WTC11 (cell line): Measurements from ENCODE around the gene EID2. TPM values are rescaled to one million over a fixed set of nuclear protein-coding genes. Genes with fewer than 3 reads are reported as not detected.

Experiments
- ATAC-seq: fragments of 200-7000 bp; cut with Tn5 transposase; 2 replicates; pipeline ENCODE4 v1.10.0; 2021; ENCODE audit warnings: mild to moderate bottlenecking, moderate library complexity
- CTCF ChIA-PET: fragments of 300-600 bp; sonication (Branson Sonifier 250); formaldehyde crosslinking; loops from one replicate; lab custom pipeline; 2021; ENCODE audit warnings: antibody characterized with exemption; lab: Charles Lee
- POLR2A ChIA-PET: fragments of 350-600 bp; sonication (Branson Sonifier 250); formaldehyde crosslinking; loops from one replicate; lab custom pipeline; 2021; ENCODE audit warnings: antibody characterized with exemption; lab: Charles Lee
- DNase-seq: peaks from one replicate; pipeline ENCODE4 v3.0.0; 2021; ENCODE audit warnings: low spot score
- H3K27ac Mint-ChIP-seq: 2 replicates; pipeline ENCODE4 v1.8.0; 2021; ENCODE audit warnings: mixed read lengths
- H3K27me3 Mint-ChIP-seq: 2 replicates; pipeline ENCODE4 v1.8.0; 2021; ENCODE audit warnings: low read depth, mild to moderate bottlenecking, moderate library complexity, mixed read lengths
- H3K36me3 Mint-ChIP-seq: 2 replicates; pipeline ENCODE4 v1.8.0; 2021; ENCODE audit warnings: mixed read lengths
- H3K4me1 Mint-ChIP-seq: 2 replicates; pipeline ENCODE4 v1.8.0; 2022; ENCODE audit warnings: mixed read lengths
- H3K4me3 Mint-ChIP-seq: 2 replicates; pipeline ENCODE4 v1.8.0; 2021; ENCODE audit warnings: mild to moderate bottlenecking, moderate library complexity, mixed read lengths
- H3K9me3 Mint-ChIP-seq: 2 replicates; pipeline ENCODE4 v1.8.0; 2021; ENCODE audit warnings: mixed read lengths
- CBFB ChIP-seq: sonication (generic); formaldehyde crosslinking; IDR thresholded peaks from 2 replicates; pipeline ENCODE4 v1.8.1; 2022; ENCODE audit warnings: mild to moderate bottlenecking, low read depth, missing genetic modification reagents
- CREB1 ChIP-seq: sonication (generic); formaldehyde crosslinking; IDR thresholded peaks from 2 replicates; pipeline ENCODE4 v1.8.0; 2023; ENCODE audit warnings: mild to moderate bottlenecking, missing genetic modification reagents
- GABPB1 ChIP-seq: sonication (generic); formaldehyde crosslinking; IDR thresholded peaks from 2 replicates; pipeline ENCODE4 v1.8.1; 2023; ENCODE audit warnings: mild to moderate bottlenecking, missing genetic modification reagents
- IRF2 ChIP-seq: sonication (generic); formaldehyde crosslinking; IDR thresholded peaks from 2 replicates; pipeline ENCODE4 v1.8.0; 2022; ENCODE audit warnings: low read depth, missing genetic modification reagents, borderline replicate concordance
- MXD4 ChIP-seq: fragments of 250-450 bp; sonication (Bioruptor Pico); IDR thresholded peaks from 2 replicates; pipeline ENCODE4 v1.8.0; 2021; ENCODE audit warnings: mild to moderate bottlenecking, moderate library complexity, borderline replicate concordance
- NR1H2 ChIP-seq: sonication (generic); formaldehyde crosslinking; IDR thresholded peaks from 2 replicates; pipeline ENCODE4 v1.9.0; 2021; ENCODE audit warnings: mild to moderate bottlenecking, moderate library complexity, missing genetic modification reagents
- RELA ChIP-seq: sonication (generic); formaldehyde crosslinking; IDR thresholded peaks from 2 replicates; pipeline ENCODE4 v1.8.1; 2022; ENCODE audit warnings: missing genetic modification reagents, mild to moderate bottlenecking, borderline replicate concordance
- SMAD3 ChIP-seq: sonication (generic); formaldehyde crosslinking; IDR thresholded peaks from 2 replicates; pipeline ENCODE4 v1.8.0; 2022; ENCODE audit warnings: missing genetic modification reagents, mild to moderate bottlenecking, borderline replicate concordance
- SMAD4 ChIP-seq: sonication (generic); formaldehyde crosslinking; IDR thresholded peaks from 2 replicates; pipeline ENCODE4 v1.8.0; 2022; ENCODE audit warnings: mild to moderate bottlenecking, missing genetic modification reagents
- SP1 ChIP-seq: sonication (generic); formaldehyde crosslinking; conservative IDR thresholded peaks from 2 replicates; pipeline ENCODE4 v1.8.1; 2022; ENCODE audit warnings: missing genetic modification reagents
- ZNF138 ChIP-seq: sonication (generic); formaldehyde crosslinking; conservative IDR thresholded peaks from 2 replicates; pipeline ENCODE4 v1.8.1; 2022; ENCODE audit warnings: mild to moderate bottlenecking, moderate library complexity, missing genetic modification reagents
- ZNF232 ChIP-seq: sonication (generic); formaldehyde crosslinking; IDR thresholded peaks from 2 replicates; pipeline ENCODE4 v1.8.0; 2022; ENCODE audit warnings: mild to moderate bottlenecking, missing genetic modification reagents
- ZNF423 ChIP-seq: fragments of 250-450 bp; sonication (Bioruptor Pico); IDR thresholded peaks from 2 replicates; pipeline ENCODE4 v2.1.2; 2022; ENCODE audit warnings: mild to moderate bottlenecking, moderate library complexity
- total RNA-seq: library from RNA; stranded (reverse); gene quantifications from 3 replicates; pipeline ENCODE4 v1.2.3, GENCODE V29; 2021
- TF ChIP-seq, protein P1 (sequence below): sonication (generic); formaldehyde crosslinking; IDR thresholded peaks from 2 replicates; pipeline ENCODE4 v1.8.1; 2022; ENCODE audit warnings: mild to moderate bottlenecking, missing genetic modification reagents, moderate library complexity, borderline replicate concordance
- TF ChIP-seq, protein P2 (sequence below): fragments of 200-600 bp; IDR thresholded peaks from 2 replicates; pipeline ENCODE4 v1.8.0; 2022; ENCODE audit warnings: antibody characterized with exemption
- TF ChIP-seq, protein P3 (sequence below): sonication (generic); formaldehyde crosslinking; IDR thresholded peaks from 2 replicates; pipeline ENCODE4 v1.8.1; 2023; ENCODE audit warnings: mild to moderate bottlenecking, missing genetic modification reagents, moderate library complexity
- TF ChIP-seq, protein P4 (sequence below): sonication (generic); formaldehyde crosslinking; IDR thresholded peaks from 2 replicates; pipeline ENCODE4 v1.8.0; 2022; ENCODE audit warnings: mild to moderate bottlenecking, missing genetic modification reagents
- TF ChIP-seq, protein P5 (sequence below): sonication (generic); formaldehyde crosslinking; IDR thresholded peaks from 2 replicates; pipeline ENCODE4 v1.8.0; 2022; ENCODE audit warnings: mild to moderate bottlenecking, missing genetic modification reagents
- TF ChIP-seq, protein P6 (sequence below): sonication (generic); formaldehyde crosslinking; IDR thresholded peaks from 2 replicates; pipeline ENCODE4 v1.8.1; 2023; ENCODE audit warnings: mild to moderate bottlenecking, missing genetic modification reagents, borderline replicate concordance
- TF ChIP-seq, protein P7 (sequence below): sonication (generic); formaldehyde crosslinking; IDR thresholded peaks from 2 replicates; pipeline ENCODE4 v1.8.1; 2023; ENCODE audit warnings: mild to moderate bottlenecking, moderate library complexity, missing genetic modification reagents

EID2 gene
- total RNA-seq, 1 experiment from 2014 or later = 21.5 TPM

DNA sequence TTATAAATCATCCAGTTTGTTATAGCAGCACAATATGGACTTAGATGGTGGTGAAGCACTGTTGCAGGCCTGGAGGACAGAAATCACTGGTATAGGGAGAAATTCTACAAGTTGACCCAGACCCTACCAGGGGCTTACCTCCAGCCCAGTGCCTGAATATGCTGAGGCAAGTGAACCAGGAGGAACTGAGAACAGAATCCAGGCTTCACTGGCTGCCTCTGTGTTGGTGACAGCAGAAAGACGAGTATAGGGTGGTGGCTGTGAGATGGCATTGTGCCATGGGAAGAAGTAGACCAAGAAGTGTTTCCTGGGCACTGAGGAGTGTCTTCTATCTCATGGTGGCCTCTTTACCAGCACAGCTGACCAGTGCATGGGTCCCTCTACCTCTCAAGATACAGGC, 15.9 kb upstream of the EID2 start:
- no peaks in the 10 kb centered on the region for H3K36me3 Mint-ChIP-seq
- no peak overlapping the region for H3K27ac Mint-ChIP-seq
- CTCF ChIA-PET = no interaction called here
- H3K4me1 Mint-ChIP-seq = 0 out of 2 replicates have a peak, but pooled peaks cover 5% of the 10 kb centered on the region
- ATAC-seq (no peak), DNase-seq (no peak)
- TF ChIP-seq NR1H2 = no peak
- TF ChIP-seq SP1 = no peak
- TF ChIP-seq, protein P1, sequence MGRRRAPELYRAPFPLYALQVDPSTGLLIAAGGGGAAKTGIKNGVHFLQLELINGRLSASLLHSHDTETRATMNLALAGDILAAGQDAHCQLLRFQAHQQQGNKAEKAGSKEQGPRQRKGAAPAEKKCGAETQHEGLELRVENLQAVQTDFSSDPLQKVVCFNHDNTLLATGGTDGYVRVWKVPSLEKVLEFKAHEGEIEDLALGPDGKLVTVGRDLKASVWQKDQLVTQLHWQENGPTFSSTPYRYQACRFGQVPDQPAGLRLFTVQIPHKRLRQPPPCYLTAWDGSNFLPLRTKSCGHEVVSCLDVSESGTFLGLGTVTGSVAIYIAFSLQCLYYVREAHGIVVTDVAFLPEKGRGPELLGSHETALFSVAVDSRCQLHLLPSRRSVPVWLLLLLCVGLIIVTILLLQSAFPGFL (CRISPR knock-in tag) = no peak
- TF ChIP-seq CBFB = no peak
- TF ChIP-seq IRF2 (CRISPR knock-in tag) = no peak
- no peak for TF ChIP-seq SMAD3
- TF ChIP-seq RELA (CRISPR knock-in tag) = no peak
- TF ChIP-seq, protein P2, sequence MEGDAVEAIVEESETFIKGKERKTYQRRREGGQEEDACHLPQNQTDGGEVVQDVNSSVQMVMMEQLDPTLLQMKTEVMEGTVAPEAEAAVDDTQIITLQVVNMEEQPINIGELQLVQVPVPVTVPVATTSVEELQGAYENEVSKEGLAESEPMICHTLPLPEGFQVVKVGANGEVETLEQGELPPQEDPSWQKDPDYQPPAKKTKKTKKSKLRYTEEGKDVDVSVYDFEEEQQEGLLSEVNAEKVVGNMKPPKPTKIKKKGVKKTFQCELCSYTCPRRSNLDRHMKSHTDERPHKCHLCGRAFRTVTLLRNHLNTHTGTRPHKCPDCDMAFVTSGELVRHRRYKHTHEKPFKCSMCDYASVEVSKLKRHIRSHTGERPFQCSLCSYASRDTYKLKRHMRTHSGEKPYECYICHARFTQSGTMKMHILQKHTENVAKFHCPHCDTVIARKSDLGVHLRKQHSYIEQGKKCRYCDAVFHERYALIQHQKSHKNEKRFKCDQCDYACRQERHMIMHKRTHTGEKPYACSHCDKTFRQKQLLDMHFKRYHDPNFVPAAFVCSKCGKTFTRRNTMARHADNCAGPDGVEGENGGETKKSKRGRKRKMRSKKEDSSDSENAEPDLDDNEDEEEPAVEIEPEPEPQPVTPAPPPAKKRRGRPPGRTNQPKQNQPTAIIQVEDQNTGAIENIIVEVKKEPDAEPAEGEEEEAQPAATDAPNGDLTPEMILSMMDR = no peak
- TF ChIP-seq, protein P3, sequence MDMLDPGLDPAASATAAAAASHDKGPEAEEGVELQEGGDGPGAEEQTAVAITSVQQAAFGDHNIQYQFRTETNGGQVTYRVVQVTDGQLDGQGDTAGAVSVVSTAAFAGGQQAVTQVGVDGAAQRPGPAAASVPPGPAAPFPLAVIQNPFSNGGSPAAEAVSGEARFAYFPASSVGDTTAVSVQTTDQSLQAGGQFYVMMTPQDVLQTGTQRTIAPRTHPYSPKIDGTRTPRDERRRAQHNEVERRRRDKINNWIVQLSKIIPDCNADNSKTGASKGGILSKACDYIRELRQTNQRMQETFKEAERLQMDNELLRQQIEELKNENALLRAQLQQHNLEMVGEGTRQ (CRISPR knock-in tag) = no peak
- TF ChIP-seq SMAD4 (CRISPR knock-in tag) = no peak
- TF ChIP-seq, protein P4, sequence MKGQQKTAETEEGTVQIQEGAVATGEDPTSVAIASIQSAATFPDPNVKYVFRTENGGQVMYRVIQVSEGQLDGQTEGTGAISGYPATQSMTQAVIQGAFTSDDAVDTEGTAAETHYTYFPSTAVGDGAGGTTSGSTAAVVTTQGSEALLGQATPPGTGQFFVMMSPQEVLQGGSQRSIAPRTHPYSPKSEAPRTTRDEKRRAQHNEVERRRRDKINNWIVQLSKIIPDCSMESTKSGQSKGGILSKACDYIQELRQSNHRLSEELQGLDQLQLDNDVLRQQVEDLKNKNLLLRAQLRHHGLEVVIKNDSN (CRISPR knock-in tag) = no peak
- no peak for TF ChIP-seq ZNF423 (CRISPR knock-in tag)
- TF ChIP-seq, protein P5, sequence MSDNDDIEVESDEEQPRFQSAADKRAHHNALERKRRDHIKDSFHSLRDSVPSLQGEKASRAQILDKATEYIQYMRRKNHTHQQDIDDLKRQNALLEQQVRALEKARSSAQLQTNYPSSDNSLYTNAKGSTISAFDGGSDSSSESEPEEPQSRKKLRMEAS = no peak
- TF ChIP-seq CREB1 (CRISPR knock-in tag) = no peak
- TF ChIP-seq GABPB1 = no peak
- no peak for TF ChIP-seq ZNF232 (CRISPR knock-in tag)
- TF ChIP-seq, protein P6, sequence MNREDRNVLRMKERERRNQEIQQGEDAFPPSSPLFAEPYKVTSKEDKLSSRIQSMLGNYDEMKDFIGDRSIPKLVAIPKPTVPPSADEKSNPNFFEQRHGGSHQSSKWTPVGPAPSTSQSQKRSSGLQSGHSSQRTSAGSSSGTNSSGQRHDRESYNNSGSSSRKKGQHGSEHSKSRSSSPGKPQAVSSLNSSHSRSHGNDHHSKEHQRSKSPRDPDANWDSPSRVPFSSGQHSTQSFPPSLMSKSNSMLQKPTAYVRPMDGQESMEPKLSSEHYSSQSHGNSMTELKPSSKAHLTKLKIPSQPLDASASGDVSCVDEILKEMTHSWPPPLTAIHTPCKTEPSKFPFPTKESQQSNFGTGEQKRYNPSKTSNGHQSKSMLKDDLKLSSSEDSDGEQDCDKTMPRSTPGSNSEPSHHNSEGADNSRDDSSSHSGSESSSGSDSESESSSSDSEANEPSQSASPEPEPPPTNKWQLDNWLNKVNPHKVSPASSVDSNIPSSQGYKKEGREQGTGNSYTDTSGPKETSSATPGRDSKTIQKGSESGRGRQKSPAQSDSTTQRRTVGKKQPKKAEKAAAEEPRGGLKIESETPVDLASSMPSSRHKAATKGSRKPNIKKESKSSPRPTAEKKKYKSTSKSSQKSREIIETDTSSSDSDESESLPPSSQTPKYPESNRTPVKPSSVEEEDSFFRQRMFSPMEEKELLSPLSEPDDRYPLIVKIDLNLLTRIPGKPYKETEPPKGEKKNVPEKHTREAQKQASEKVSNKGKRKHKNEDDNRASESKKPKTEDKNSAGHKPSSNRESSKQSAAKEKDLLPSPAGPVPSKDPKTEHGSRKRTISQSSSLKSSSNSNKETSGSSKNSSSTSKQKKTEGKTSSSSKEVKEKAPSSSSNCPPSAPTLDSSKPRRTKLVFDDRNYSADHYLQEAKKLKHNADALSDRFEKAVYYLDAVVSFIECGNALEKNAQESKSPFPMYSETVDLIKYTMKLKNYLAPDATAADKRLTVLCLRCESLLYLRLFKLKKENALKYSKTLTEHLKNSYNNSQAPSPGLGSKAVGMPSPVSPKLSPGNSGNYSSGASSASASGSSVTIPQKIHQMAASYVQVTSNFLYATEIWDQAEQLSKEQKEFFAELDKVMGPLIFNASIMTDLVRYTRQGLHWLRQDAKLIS = no peak
- no peak for TF ChIP-seq ZNF138 (CRISPR knock-in tag)
- TF ChIP-seq MXD4 = no peak
- TF ChIP-seq, protein P7, sequence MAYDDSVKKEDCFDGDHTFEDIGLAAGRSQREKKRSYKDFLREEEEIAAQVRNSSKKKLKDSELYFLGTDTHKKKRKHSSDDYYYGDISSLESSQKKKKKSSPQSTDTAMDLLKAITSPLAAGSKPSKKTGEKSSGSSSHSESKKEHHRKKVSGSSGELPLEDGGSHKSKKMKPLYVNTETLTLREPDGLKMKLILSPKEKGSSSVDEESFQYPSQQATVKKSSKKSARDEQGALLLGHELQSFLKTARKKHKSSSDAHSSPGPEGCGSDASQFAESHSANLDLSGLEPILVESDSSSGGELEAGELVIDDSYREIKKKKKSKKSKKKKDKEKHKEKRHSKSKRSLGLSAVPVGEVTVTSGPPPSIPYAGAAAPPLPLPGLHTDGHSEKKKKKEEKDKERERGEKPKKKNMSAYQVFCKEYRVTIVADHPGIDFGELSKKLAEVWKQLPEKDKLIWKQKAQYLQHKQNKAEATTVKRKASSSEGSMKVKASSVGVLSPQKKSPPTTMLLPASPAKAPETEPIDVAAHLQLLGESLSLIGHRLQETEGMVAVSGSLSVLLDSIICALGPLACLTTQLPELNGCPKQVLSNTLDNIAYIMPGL (CRISPR knock-in tag) = no peak
- H3K4me3 Mint-ChIP-seq = no peak overlapping the region
- peaks cover 16% of the 10 kb centered on the region for H3K27me3 Mint-ChIP-seq
- H3K9me3 Mint-ChIP-seq = no peaks in the 10 kb centered on the region
- POLR2A ChIA-PET = no interaction called here
